Measurements from ENCODE around the gene LNPEP. TPM values are rescaled to one million over a fixed set of nuclear protein-coding genes. Genes with fewer than 3 reads are reported as not detected.

The LNPEP gene
- total and polyA plus RNA-seq, 12 donors = 5.4 to 87.4 (median 65.5) TPM

DNA sequence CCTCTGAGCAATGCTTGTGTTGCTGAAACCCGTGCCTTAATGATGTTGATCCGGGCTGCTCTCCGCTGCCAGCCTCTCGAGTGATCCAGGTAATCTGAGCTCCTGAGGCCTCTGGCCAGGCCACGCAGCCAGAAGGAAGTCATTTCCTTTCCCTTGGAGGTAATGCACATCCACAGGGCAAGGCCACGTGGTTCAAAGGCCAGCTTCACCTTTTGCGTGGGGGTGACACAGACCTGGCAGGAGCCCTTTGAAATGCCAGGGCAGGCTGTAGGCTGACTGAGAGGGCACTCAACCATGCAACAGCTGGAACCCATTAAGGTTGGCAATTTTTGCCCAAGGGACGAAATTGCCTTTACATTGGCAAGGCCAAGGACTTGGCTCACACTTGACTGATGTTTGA, 126.2 kb downstream of the LNPEP start:
- no peaks in the 10 kb centered on the region for H3K36me3 ChIP-seq
- TF ChIP-seq, protein P1, sequence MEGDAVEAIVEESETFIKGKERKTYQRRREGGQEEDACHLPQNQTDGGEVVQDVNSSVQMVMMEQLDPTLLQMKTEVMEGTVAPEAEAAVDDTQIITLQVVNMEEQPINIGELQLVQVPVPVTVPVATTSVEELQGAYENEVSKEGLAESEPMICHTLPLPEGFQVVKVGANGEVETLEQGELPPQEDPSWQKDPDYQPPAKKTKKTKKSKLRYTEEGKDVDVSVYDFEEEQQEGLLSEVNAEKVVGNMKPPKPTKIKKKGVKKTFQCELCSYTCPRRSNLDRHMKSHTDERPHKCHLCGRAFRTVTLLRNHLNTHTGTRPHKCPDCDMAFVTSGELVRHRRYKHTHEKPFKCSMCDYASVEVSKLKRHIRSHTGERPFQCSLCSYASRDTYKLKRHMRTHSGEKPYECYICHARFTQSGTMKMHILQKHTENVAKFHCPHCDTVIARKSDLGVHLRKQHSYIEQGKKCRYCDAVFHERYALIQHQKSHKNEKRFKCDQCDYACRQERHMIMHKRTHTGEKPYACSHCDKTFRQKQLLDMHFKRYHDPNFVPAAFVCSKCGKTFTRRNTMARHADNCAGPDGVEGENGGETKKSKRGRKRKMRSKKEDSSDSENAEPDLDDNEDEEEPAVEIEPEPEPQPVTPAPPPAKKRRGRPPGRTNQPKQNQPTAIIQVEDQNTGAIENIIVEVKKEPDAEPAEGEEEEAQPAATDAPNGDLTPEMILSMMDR (IDR thresholded peaks at IDR 0.05) = no peak
- no peak overlapping the region for H3K4me3 ChIP-seq
- no peak overlapping the region for H3K27ac ChIP-seq
- intact Hi-C loops (cut with DNase I) = no loop called here
- ATAC-seq = no peak
- no peak for DNase-seq
- no peaks in the 10 kb centered on the region for H3K27me3 ChIP-seq
- H3K9me3 ChIP-seq = peaks cover 0 to 18% (median 0%) of the 10 kb centered on the region in 11 donors
- WGBS, 2 donors = 79 to 86% methylated on average over 8 of the region's 8 CpGs
- peaks cover 0 to under 1% (median 0%) of the 10 kb centered on the region in 9 donors for H3K4me1 ChIP-seq

DNA sequence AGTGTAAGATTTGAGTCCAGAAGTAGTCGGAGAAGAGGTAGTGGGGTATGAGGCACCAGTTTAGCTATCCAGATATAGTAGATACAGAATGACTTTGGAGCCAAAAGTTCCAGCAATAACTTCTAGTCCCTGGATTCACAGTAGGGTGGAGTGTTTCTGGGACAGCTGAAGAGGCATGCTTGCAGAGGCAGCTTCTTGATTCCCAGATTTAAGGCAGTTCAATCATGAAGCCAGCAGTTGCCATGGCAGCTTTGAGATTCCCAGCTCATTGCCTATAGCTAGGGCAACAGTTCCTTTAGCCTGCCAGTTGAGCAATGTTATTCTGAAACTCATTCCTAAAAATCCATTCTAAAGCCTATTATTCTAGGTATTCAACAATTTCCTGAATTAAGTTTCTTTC, 127.4 kb downstream of the LNPEP start:
- Histone ChIP-seq H3K27ac (no peak overlapping the region), H3K4me1 (peaks cover 0 to 5% (median 0%) of the 10 kb centered on the region in 9 donors), H3K36me3 (no peaks in the 10 kb centered on the region), H3K4me3 (no peak overlapping the region), H3K9me3 (peaks cover 0 to 16% (median 0%) of the 10 kb centered on the region in 11 donors), H3K27me3 (no peaks in the 10 kb centered on the region)
- 83 to 85% methylated on average over 1 of the region's 1 CpG for WGBS, 2 donors
- TF ChIP-seq, protein P1 (IDR thresholded peaks at IDR 0.05) = no peak
- DNase-seq = no peak
- intact Hi-C loops (cut with DNase I) = no loop called here
- ATAC-seq = no peak

DNA sequence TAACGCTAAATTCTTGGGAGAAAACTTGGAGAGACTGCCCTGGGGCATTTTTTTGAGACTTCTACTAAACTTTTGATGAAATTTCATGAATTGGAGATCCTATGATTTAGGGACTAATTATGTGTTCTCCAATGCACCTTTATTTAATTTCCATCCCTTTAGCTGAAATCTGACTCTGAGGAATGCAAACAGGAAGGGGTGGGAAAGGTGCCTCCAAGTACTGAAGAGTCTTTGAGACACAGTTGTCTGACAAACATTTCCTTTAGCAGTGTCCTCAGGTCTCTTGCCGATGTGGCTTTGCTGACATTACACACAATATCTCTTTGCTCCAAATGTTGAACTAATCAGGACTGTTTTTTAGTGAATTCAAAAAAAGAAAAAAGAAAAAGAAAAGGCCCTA, 129.6 kb downstream of the LNPEP start:
- no peaks in the 10 kb centered on the region for H3K36me3 ChIP-seq
- H3K27ac ChIP-seq = no peak overlapping the region
- peaks cover 0 to 2% (median 0%) of the 10 kb centered on the region in 11 donors for H3K9me3 ChIP-seq
- no peak for DNase-seq
- 72 to 79% methylated on average over 2 of the region's 2 CpGs for WGBS, 2 donors
- no peak overlapping the region for H3K4me3 ChIP-seq
- H3K4me1 ChIP-seq = peaks cover 0 to 5% (median 0%) of the 10 kb centered on the region in 9 donors
- no peak for ATAC-seq
- TF ChIP-seq, protein P1 (IDR thresholded peaks at IDR 0.05) = no peak
- no peaks in the 10 kb centered on the region for H3K27me3 ChIP-seq
- intact Hi-C loops (cut with DNase I) = no loop called here

DNA sequence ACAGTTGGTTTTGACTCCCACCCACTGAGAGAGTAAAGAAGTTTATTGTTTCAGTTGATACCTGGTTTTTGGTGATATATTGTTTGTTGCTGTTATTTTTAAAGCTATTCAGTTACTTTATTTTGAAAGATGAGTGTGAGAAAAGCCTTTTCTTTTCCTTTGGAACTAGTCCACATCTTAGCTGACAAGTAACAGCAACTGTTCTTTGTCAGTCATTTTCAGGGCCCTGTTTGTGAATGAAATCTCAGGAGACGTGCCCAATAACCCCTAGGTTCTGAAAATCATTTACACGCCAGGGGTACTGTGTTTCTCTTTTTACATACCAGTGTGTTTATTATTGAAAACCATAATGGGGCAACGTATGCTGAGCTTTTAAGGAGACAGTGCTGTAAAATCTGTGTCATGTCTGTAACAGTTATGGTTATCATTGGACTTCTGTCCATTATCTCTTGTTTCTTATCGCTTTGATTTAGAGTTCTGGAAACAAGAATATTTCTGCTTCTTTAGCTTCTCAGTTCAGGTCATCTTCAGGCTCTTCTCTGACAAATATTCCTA, 131.5 kb downstream of the LNPEP start:
- 35 to 44% methylated on average over 4 of the region's 4 CpGs for WGBS, 2 donors
- no peak overlapping the region for H3K27ac ChIP-seq
- intact Hi-C loops (cut with DNase I) = no loop called here
- H3K9me3 ChIP-seq = no peaks in the 10 kb centered on the region
- H3K27me3 ChIP-seq = no peaks in the 10 kb centered on the region
- no peaks in the 10 kb centered on the region for H3K36me3 ChIP-seq
- TF ChIP-seq, protein P1 (IDR thresholded peaks at IDR 0.05) = no peak
- no peak overlapping the region for H3K4me3 ChIP-seq
- DNase-seq (no peak), ATAC-seq (no peak)
- peaks cover 0 to 5% (median 0%) of the 10 kb centered on the region in 9 donors for H3K4me1 ChIP-seq
